Panc1 (cell line): ENCODE results near the gene SOX12. TPM values are rescaled to one million over a fixed set of nuclear protein-coding genes. Genes with fewer than 3 reads are reported as not detected.

Experiments used
- ATAC-seq: fragments of 200-7000 bp; cut with Tn5 transposase; 2 replicates; pipeline ENCODE4 v1.9.1; 2020; ENCODE audit warnings: mild to moderate bottlenecking, moderate library complexity
- BruUV-seq: library from RNA; stranded (reverse); fragments of 400-500 nt; replicated peaks from 2 replicates; lab custom pipeline; 2021; lab: Mats Ljungman, UMichigan
- CTCF ChIA-PET: fragments of 300-600 bp; sonication (Branson Sonifier 250); formaldehyde crosslinking; loops from one replicate; lab custom pipeline; 2022; ENCODE audit warnings: antibody characterized with exemption; lab: Charles Lee
- POLR2A ChIA-PET: fragments of 300-600 bp; sonication (Branson Sonifier 250); formaldehyde crosslinking; loops from one replicate; lab custom pipeline; 2022; ENCODE audit warnings: antibody characterized with exemption; lab: Charles Lee
- DNase-seq: peaks from one replicate; pipeline ENCODE4 v3.0.0-alpha.2; 2010; ENCODE audit warnings: low read depth, low spot score
- H3K27ac ChIP-seq: 2 replicates; pipeline ENCODE4 v1.5.1; 2011; ENCODE audit warnings: mild to moderate bottlenecking, low read length, inconsistent platforms
- H3K27me3 ChIP-seq: fragments of 200-500 bp; sonication (Bioruptor generic); 2 replicates; pipeline ENCODE4 v1.6.0; 2014; ENCODE audit warnings: low read length, inconsistent platforms; ENCODE audit not compliant: control insufficient read depth, insufficient read depth
- H3K36me3 ChIP-seq: fragments of 200-500 bp; sonication (Bioruptor generic); 2 replicates; pipeline ENCODE4 v1.5.1; 2014; ENCODE audit warnings: inconsistent platforms, mild to moderate bottlenecking, low read length, moderate library complexity; ENCODE audit not compliant: control insufficient read depth, insufficient read depth
- H3K4me1 ChIP-seq: 2 replicates; pipeline ENCODE4 v1.5.1; 2011; ENCODE audit warnings: inconsistent platforms, mild to moderate bottlenecking, low read length, moderate library complexity; ENCODE audit not compliant: control insufficient read depth, insufficient read depth
- H3K4me3 ChIP-seq, 2 experiments: 2 replicates each; pipeline ENCODE4 v1.5.1; 2011 to 2012; ENCODE audit warnings: low read depth in 2 of 2, low read length in 2 of 2, mild to moderate bottlenecking in 2 of 2, inconsistent platforms in 1 of 2, moderate library complexity in 1 of 2
- H3K9me3 ChIP-seq: fragments of 200-500 bp; sonication (Bioruptor generic); 2 replicates; pipeline ENCODE4 v1.5.1; 2014; ENCODE audit warnings: low read depth, mild to moderate bottlenecking, inconsistent platforms, low read length, moderate library complexity; ENCODE audit not compliant: control insufficient read depth, insufficient read depth
- CTCF ChIP-seq: fragments of 450-650 bp; IDR thresholded peaks from 2 replicates; pipeline ENCODE4 v1.5.1; 2017; ENCODE audit warnings: mild to moderate bottlenecking
- POLR2AphosphoS5 ChIP-seq: IDR thresholded peaks from 2 replicates; pipeline ENCODE4 v1.6.1; 2012; ENCODE audit warnings: mild to moderate bottlenecking, low read depth, low read length, moderate library complexity
- REST ChIP-seq, 2 experiments: IDR thresholded peaks; 2 replicates each; pipeline ENCODE4 v1.6.1; 2011 to 2012; ENCODE audit warnings: low read depth in 2 of 2, control low read depth in 1 of 2, low read length in 1 of 2, mild to moderate bottlenecking in 1 of 2, moderate library complexity in 1 of 2; ENCODE audit not compliant: insufficient read depth in 1 of 2
- SIN3A ChIP-seq: IDR thresholded peaks from 2 replicates; pipeline ENCODE4 v1.6.1; 2012; ENCODE audit warnings: low read depth, mild to moderate bottlenecking, low read length, moderate library complexity, borderline replicate concordance; ENCODE audit not compliant: insufficient read depth
- TCF7L2 ChIP-seq: IDR thresholded peaks from 2 replicates; pipeline ENCODE4 v1.6.1; 2011; ENCODE audit warnings: mild to moderate bottlenecking, low read depth, low read length, inconsistent platforms
- in situ Hi-C: cut with HindIII; loops from 2 replicates; pipeline ENCODE4 v1.10.0; 2016; ENCODE audit warnings: low sequenced_read_pairs, low pct_unique_long_range_greater_than_20kb
- intact Hi-C: fragments of 100-400 bp; cut with micrococcal nuclease; formaldehyde crosslinking; loops from one replicate; pipeline ENCODE4 v1.10.0; 2022; ENCODE audit not compliant: unreplicated experiment
- total RNA-seq: library from RNA; stranded (reverse); gene quantifications from one replicate; pipeline ENCODE4 v1.2.1, GENCODE V29; 2021; ENCODE audit not compliant: unreplicated experiment

Gene SOX12
- total RNA-seq, 1 experiment from 2014 or later, result 48.6 TPM

GRCh38 chr20:288956-289692 is 36.2 kb upstream of the SOX12 start:
- DNase-seq (no peak), ATAC-seq (no peak)
- intact Hi-C loops, result no loop called here
- TF ChIP-seq TCF7L2 (no peak), REST (IDR thresholded peaks at IDR 0.05; ENCODE audit: insufficient read depth in 1 of 2, low read depth in 2 of 2, low read length in 1 of 2) (no peak)
- Histone ChIP-seq H3K36me3 (no peaks in the 10 kb centered on the region; the same call in 1 of the 2 replicates), H3K27ac (peak overlapping the region; percentile 93), H3K4me1 (peaks cover 12% of the 10 kb centered on the region), H3K27me3 (no peaks in the 10 kb centered on the region), H3K9me3 (no peaks in the 10 kb centered on the region), H3K4me3 (peak overlapping the region; percentile 85 to 96)
- BruUV-seq, result TSS peak; percentile 54
- POLR2A ChIA-PET, result no interaction called here
- CTCF ChIA-PET, result no interaction called here
- in situ Hi-C loops, result no loop called here

GRCh38 chr20:289693-290083 is 35.7 kb upstream of the SOX12 start:
- Histone ChIP-seq H3K9me3 (no peaks in the 10 kb centered on the region), H3K36me3 (no peaks in the 10 kb centered on the region; the same call in 1 of the 2 replicates), H3K4me3 (peak overlapping the region; percentile 85 to 96), H3K27ac (peak overlapping the region; percentile 93), H3K27me3 (no peaks in the 10 kb centered on the region), H3K4me1 (peaks cover 12% of the 10 kb centered on the region)
- no peak for TF ChIP-seq REST (IDR thresholded peaks at IDR 0.05; ENCODE audit: insufficient read depth in 1 of 2, low read depth in 2 of 2, low read length in 1 of 2)
- no peak for TF ChIP-seq TCF7L2
- TF ChIP-seq POLR2AphosphoS5, result no peak
- TF ChIP-seq SIN3A, result no peak
- no peak for TF ChIP-seq CTCF
- DNase-seq, result no peak
- ChIA-PET POLR2A (no interaction called here), CTCF (no interaction called here)
- intact Hi-C loops (no loop called here), in situ Hi-C loops (no loop called here)
- no TSS peak for BruUV-seq
- no peak for ATAC-seq
